A673 (cell line): Measurements from ENCODE around the gene ADAMTS12.

Experiments used
- EZH2 ChIP-seq: fragments of 200-600 bp; sonication (generic); IDR thresholded peaks from 2 replicates; pipeline ENCODE4 v1.6.1; 2017; ENCODE audit warnings: borderline replicate concordance, low read depth, mild to moderate bottlenecking, mixed read lengths, antibody characterized with exemption, low read length; ENCODE audit not compliant: poor library complexity, severe bottlenecking
- TF ChIP-seq, protein P1 (sequence below): fragments of 300-800, 200-600 bp; sonication (generic); conservative IDR thresholded peaks from 2 replicates; pipeline ENCODE4 v1.5.1; 2017; ENCODE audit warnings: low read depth, mild to moderate bottlenecking, antibody characterized with exemption, low read length, moderate library complexity, mixed read lengths

DNA sequence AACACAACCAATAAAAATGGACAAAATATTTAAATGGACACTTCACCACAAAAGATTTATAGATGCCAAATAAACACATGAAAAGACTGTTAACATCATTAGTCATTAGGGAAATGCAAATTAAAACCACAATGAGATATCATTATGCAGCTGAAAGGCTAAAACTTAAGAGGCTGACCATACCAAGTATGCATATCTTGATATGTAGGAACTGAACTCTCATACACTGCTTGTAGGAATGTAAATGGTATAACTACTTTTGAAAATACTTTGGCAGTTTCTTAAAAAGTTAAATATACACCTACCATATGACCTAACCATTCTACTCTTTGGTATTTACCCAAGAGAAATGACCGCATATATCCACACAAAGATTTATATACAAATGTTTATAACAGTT is 13.6 kb upstream of the ADAMTS12 start:
- TF ChIP-seq, protein P1, sequence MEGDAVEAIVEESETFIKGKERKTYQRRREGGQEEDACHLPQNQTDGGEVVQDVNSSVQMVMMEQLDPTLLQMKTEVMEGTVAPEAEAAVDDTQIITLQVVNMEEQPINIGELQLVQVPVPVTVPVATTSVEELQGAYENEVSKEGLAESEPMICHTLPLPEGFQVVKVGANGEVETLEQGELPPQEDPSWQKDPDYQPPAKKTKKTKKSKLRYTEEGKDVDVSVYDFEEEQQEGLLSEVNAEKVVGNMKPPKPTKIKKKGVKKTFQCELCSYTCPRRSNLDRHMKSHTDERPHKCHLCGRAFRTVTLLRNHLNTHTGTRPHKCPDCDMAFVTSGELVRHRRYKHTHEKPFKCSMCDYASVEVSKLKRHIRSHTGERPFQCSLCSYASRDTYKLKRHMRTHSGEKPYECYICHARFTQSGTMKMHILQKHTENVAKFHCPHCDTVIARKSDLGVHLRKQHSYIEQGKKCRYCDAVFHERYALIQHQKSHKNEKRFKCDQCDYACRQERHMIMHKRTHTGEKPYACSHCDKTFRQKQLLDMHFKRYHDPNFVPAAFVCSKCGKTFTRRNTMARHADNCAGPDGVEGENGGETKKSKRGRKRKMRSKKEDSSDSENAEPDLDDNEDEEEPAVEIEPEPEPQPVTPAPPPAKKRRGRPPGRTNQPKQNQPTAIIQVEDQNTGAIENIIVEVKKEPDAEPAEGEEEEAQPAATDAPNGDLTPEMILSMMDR, result no peak
- TF ChIP-seq EZH2, result no peak
